RWPE2 (cell line): ENCODE measurements around the gene PRKG1.
A peak's percentile ranks its signal among the peaks of the same experiment; 100 is the strongest.

ENCODE experiments used
- ATAC-seq: fragments of 200-7000 bp; cut with Tn5 transposase; 3 replicates; pipeline ENCODE4 v1.9.1; 2021; ENCODE audit warnings: low read depth
- DNase-seq: peaks from one replicate; pipeline ENCODE4 v3.0.0-alpha.2; 2020; ENCODE audit warnings: low spot score
- H3K27ac ChIP-seq: fragments of 450-650 bp; 2 replicates; pipeline ENCODE4 v1.5.1; 2017; ENCODE audit warnings: mild to moderate bottlenecking; ENCODE audit not compliant: poor library complexity, severe bottlenecking
- H3K27me3 ChIP-seq: fragments of 250-450 bp; sonication (Bioruptor Pico); 2 replicates; pipeline ENCODE4 v1.5.1; 2021; ENCODE audit warnings: mild to moderate bottlenecking, moderate library complexity; ENCODE audit not compliant: insufficient read depth, poor library complexity, severe bottlenecking
- H3K36me3 ChIP-seq: fragments of 250-450 bp; sonication (Bioruptor Pico); 2 replicates; pipeline ENCODE4 v1.5.1; 2020; ENCODE audit warnings: low read depth, mild to moderate bottlenecking, moderate library complexity
- H3K4me1 ChIP-seq: fragments of 250-450 bp; sonication (Bioruptor Pico); 2 replicates; pipeline ENCODE4 v1.5.1; 2021; ENCODE audit warnings: mild to moderate bottlenecking, moderate library complexity; ENCODE audit not compliant: insufficient read depth, poor library complexity, severe bottlenecking
- H3K4me3 ChIP-seq: fragments of 250-450 bp; sonication (Bioruptor Pico); 2 replicates; pipeline ENCODE4 v1.5.1; 2021; ENCODE audit warnings: mild to moderate bottlenecking, moderate library complexity; ENCODE audit not compliant: severe bottlenecking
- H3K9me3 ChIP-seq: fragments of 250-450 bp; sonication (Bioruptor Pico); 2 replicates; pipeline ENCODE4 v1.5.1; 2021; ENCODE audit warnings: mild to moderate bottlenecking, moderate library complexity; ENCODE audit not compliant: severe bottlenecking
- TF ChIP-seq, protein P1 (sequence below): fragments of 450-650 bp; IDR thresholded peaks from one replicate; pipeline ENCODE4 v1.5.1; 2017; ENCODE audit warnings: mild to moderate bottlenecking, moderate library complexity; ENCODE audit not compliant: poor library complexity, severe bottlenecking

The PRKG1 gene

GRCh38 chr10:51421853-51422252 lies 347.6 kb downstream of the PRKG1 start:
- Histone ChIP-seq H3K9me3 (no peaks in the 10 kb centered on the region), H3K27me3 (no peaks in the 10 kb centered on the region), H3K27ac (no peak overlapping the region), H3K36me3 (no peaks in the 10 kb centered on the region), H3K4me3 (no peak overlapping the region), H3K4me1 (no peaks in the 10 kb centered on the region)
- TF ChIP-seq, protein P1, sequence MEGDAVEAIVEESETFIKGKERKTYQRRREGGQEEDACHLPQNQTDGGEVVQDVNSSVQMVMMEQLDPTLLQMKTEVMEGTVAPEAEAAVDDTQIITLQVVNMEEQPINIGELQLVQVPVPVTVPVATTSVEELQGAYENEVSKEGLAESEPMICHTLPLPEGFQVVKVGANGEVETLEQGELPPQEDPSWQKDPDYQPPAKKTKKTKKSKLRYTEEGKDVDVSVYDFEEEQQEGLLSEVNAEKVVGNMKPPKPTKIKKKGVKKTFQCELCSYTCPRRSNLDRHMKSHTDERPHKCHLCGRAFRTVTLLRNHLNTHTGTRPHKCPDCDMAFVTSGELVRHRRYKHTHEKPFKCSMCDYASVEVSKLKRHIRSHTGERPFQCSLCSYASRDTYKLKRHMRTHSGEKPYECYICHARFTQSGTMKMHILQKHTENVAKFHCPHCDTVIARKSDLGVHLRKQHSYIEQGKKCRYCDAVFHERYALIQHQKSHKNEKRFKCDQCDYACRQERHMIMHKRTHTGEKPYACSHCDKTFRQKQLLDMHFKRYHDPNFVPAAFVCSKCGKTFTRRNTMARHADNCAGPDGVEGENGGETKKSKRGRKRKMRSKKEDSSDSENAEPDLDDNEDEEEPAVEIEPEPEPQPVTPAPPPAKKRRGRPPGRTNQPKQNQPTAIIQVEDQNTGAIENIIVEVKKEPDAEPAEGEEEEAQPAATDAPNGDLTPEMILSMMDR: no peak
- DNase-seq: no peak
- ATAC-seq: no peak

- Histone ChIP-seq H3K9me3 (no peaks in the 10 kb centered on the region), H3K36me3 (no peaks in the 10 kb centered on the region), H3K4me3 (no peak overlapping the region), H3K27ac (no peak overlapping the region), H3K4me1 (no peaks in the 10 kb centered on the region), H3K27me3 (no peaks in the 10 kb centered on the region)
- DNase-seq (no peak), ATAC-seq (peak; percentile 58; the same call in 2 of the 3 replicates)
- TF ChIP-seq, protein P1: peak; percentile 79
Observed at GRCh38 chr10:51422311-51423120, 348.2 kb downstream of the PRKG1 start.

DNA sequence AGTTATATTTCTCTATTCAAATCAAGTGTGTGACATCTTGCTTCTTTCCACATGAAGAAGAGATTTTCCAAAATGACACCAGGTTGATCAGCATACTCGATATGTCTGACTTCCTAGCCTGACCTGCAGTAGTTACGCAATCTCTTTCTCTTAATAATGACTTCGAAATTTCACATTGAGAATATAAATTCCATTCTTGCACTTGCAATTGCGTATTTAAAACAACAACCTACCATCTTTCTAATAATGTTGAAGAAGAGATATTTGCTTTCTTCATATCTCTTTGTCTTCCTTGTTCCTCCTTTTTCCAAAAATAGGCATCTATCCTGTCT lies 348.8 kb downstream of the PRKG1 start:
- no peaks in the 10 kb centered on the region for H3K4me1 ChIP-seq
- no peaks in the 10 kb centered on the region for H3K27me3 ChIP-seq
- H3K36me3 ChIP-seq: no peaks in the 10 kb centered on the region
- DNase-seq (no peak), ATAC-seq (no peak)
- H3K27ac ChIP-seq: no peak overlapping the region
- no peaks in the 10 kb centered on the region for H3K9me3 ChIP-seq
- H3K4me3 ChIP-seq: no peak overlapping the region
- TF ChIP-seq, protein P1: no peak

DNA sequence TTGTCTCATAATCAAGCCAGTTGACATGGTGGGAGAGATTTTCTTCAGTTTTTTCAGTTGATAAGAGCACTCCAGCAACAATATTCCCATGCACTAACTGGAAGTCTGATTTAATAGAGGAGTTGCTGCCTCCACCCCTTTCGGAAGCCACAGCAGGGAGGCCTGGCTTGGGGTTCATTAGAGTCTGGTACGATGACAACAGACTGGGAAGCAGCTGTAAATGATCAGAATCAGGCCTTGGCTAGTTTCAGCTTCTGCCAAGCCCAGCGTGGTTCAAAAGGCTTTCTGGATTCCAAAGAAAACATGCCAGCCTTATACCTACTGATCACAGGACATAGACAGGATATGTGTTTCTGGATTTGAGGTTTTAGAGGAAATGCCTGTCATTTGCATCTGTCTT lies 351.1 kb downstream of the PRKG1 start:
- Histone ChIP-seq H3K27me3 (no peaks in the 10 kb centered on the region), H3K4me1 (no peaks in the 10 kb centered on the region), H3K27ac (no peak overlapping the region), H3K4me3 (no peak overlapping the region), H3K36me3 (no peaks in the 10 kb centered on the region), H3K9me3 (no peaks in the 10 kb centered on the region)
- TF ChIP-seq, protein P1: no peak
- DNase-seq: no peak
- no peak for ATAC-seq

DNA sequence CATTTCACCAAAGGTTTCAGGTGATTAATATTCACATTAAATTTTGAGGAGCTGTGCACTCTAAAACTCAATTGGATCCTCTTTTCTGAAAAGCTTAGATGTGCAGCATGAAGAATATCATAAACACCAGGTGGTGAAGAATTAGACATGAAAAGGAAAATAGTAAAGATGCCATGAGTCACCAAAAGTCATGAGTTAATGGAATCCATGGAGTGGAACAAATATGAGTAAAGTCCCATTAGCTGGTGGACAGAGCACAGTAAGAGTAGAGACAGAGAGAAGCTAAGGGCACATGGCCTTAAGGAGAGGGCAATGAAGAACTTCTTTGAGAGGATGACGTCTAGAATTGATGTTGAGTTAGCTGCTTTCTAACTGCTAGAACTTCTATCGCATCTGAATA lies 353.5 kb downstream of the PRKG1 start:
- Histone ChIP-seq H3K27me3 (no peaks in the 10 kb centered on the region), H3K4me3 (no peak overlapping the region), H3K36me3 (no peaks in the 10 kb centered on the region), H3K4me1 (no peaks in the 10 kb centered on the region), H3K27ac (no peak overlapping the region), H3K9me3 (no peaks in the 10 kb centered on the region)
- ATAC-seq (no peak), DNase-seq (no peak)
- TF ChIP-seq, protein P1: no peak
